Peyer's patch (tissue), 4 donors: ENCODE data around the gene REEP2. TPM values are rescaled to one million over a fixed set of nuclear protein-coding genes. Genes with fewer than 3 reads are reported as not detected.
"Not testable (repeated sequence)": the region's sequence is repeated elsewhere in the genome, so short reads cannot be mapped to it uniquely, and the experiment has no call there.

Experiments
- DNase-seq, 3 donors: peaks; one replicate each; pipeline ENCODE4 v3.0.0-alpha.2; 2017 to 2019
- H3K27ac ChIP-seq, 4 donors: fragments of 200-600 bp; sonication (generic); one replicate each; pipeline ENCODE4 v1.5.1; 2016 to 2019
- H3K27me3 ChIP-seq, 2 donors: fragments of 200-600 bp; sonication (generic); one replicate each; pipeline ENCODE4 v1.5.1; 2019
- H3K36me3 ChIP-seq, 3 donors: fragments of 200-600 bp; sonication (generic); one replicate each; pipeline ENCODE4 v1.5.1; 2016 to 2019
- H3K4me1 ChIP-seq, 4 donors: fragments of 200-600 bp; sonication (generic); one replicate each; pipeline ENCODE4 v1.5.1; 2016 to 2019
- H3K4me3 ChIP-seq, 4 donors: fragments of 200-600 bp; sonication (generic); 1 replicate in 3 of 4; 2 replicates in 1 of 4; pipeline ENCODE4 v1.5.1; 2016 to 2019; ENCODE audit warnings: mild to moderate bottlenecking in 1 of 4
- H3K9me3 ChIP-seq, 4 donors: fragments of 200-600 bp; sonication (generic); one replicate each; pipeline ENCODE4 v1.5.1; 2016 to 2019; ENCODE audit warnings: mild to moderate bottlenecking in 1 of 4
- CTCF ChIP-seq, 6 experiments: fragments of 450-650 bp in 4 of 6; fragments of 200-600 bp in 2 of 6; sonication (generic) in 1 of 6; IDR thresholded peaks; one replicate each; pipeline ENCODE4 v1.5.1; 2017 to 2019; ENCODE audit warnings: antibody characterized with exemption in 6 of 6, mild to moderate bottlenecking in 3 of 6, moderate library complexity in 1 of 6
- POLR2A ChIP-seq, 2 donors: fragments of 450-650 bp; IDR thresholded peaks; one replicate each; pipeline ENCODE4 v1.5.1; 2017; ENCODE audit warnings: antibody characterized with exemption in 2 of 2, mild to moderate bottlenecking in 2 of 2, moderate library complexity in 2 of 2
- total RNA-seq, 4 donors: library from RNA; depleted of rRNA; stranded (reverse); fragments of >200 nt; gene quantifications; one replicate each; pipeline ENCODE4 v1.1.0, GENCODE V29; 2016

Gene REEP2
- 10 to 100 TPM in 1 of 4 donors, 1 to 10 TPM in 3; 1.7 to 10.7 (median 2.1) TPM for total RNA-seq

- Histone ChIP-seq H3K27me3 (no peaks in the 10 kb centered on the region), H3K27ac (no peak within 1 kb of the TSS), H3K4me1 (peaks cover 0 to 7% (median 2%) of the 10 kb centered on the region in 4 donors), H3K36me3 (peaks cover 0 to 27% (median 0%) of the 10 kb centered on the region in 3 donors), H3K9me3 (no peaks in the 10 kb centered on the region), H3K4me3 (peak within 1 kb of the TSS; percentile 31 to 57 (median 48))
- peak in 2 of 3 donors; percentile 32 to 62 for DNase-seq
- TF ChIP-seq POLR2A (IDR thresholded peaks at IDR 0.05) (no peak), CTCF (IDR thresholded peaks at IDR 0.05) (no peak)
Observed at GRCh38 chr5:138438724-138439476, at the start of gene REEP2. Gene REEP2 (plus strand): TSS chr5:138439057. CDS start chr5:138439209, 152 bp downstream.

GRCh38 chr5:138389332-138389731 lies 49.5 kb upstream of the REEP2 start:
- Histone ChIP-seq H3K4me3 (no peak overlapping the region), H3K27ac (no peak overlapping the region), H3K27me3 (no peaks in the 10 kb centered on the region), H3K4me1 (no peaks in the 10 kb centered on the region), H3K36me3 (peaks cover 0 to 87% (median 0%) of the 10 kb centered on the region in 3 donors), H3K9me3 (no peaks in the 10 kb centered on the region)
- DNase-seq, result no peak
- TF ChIP-seq POLR2A (IDR thresholded peaks at IDR 0.05) (no peak), CTCF (IDR thresholded peaks at IDR 0.05) (no peak)

- H3K9me3 ChIP-seq, H3K27ac ChIP-seq, H3K4me1 ChIP-seq, H3K4me3 ChIP-seq, H3K27me3 ChIP-seq, DNase-seq: not testable (repeated sequence)
- peaks cover 0 to 87% (median 0%) of the 10 kb centered on the region in 3 donors for H3K36me3 ChIP-seq
Observed at GRCh38 chr5:138389911-138390310, 48.9 kb upstream of the REEP2 start.

- Histone ChIP-seq H3K4me1 (no peaks in the 10 kb centered on the region), H3K27ac (no peak overlapping the region), H3K4me3 (no peak overlapping the region), H3K36me3 (peaks cover 0 to 87% (median 0%) of the 10 kb centered on the region in 3 donors), H3K9me3 (no peaks in the 10 kb centered on the region), H3K27me3 (no peaks in the 10 kb centered on the region)
- no peak for TF ChIP-seq CTCF (IDR thresholded peaks at IDR 0.05)
- TF ChIP-seq POLR2A (IDR thresholded peaks at IDR 0.05), result no peak
- DNase-seq, result no peak
Observed at GRCh38 chr5:138391859-138392386, 46.9 kb upstream of the REEP2 start.

- Histone ChIP-seq H3K9me3 (no peaks in the 10 kb centered on the region), H3K27me3 (no peaks in the 10 kb centered on the region), H3K27ac (no peak overlapping the region), H3K4me3 (no peak overlapping the region), H3K4me1 (no peaks in the 10 kb centered on the region), H3K36me3 (peaks cover 0 to 84% (median 4%) of the 10 kb centered on the region in 3 donors)
- TF ChIP-seq CTCF (IDR thresholded peaks at IDR 0.05), result no peak
- TF ChIP-seq POLR2A (IDR thresholded peaks at IDR 0.05), result no peak
- no peak for DNase-seq
Observed at GRCh38 chr5:138402640-138403039, 36.2 kb upstream of the REEP2 start.

GRCh38 chr5:138408023-138408422 lies 30.8 kb upstream of the REEP2 start:
- Histone ChIP-seq H3K4me3 (no peak overlapping the region), H3K27me3 (no peaks in the 10 kb centered on the region), H3K4me1 (no peaks in the 10 kb centered on the region), H3K9me3 (no peaks in the 10 kb centered on the region), H3K27ac (no peak overlapping the region), H3K36me3 (peaks cover 0 to 47% (median 4%) of the 10 kb centered on the region in 3 donors)
- TF ChIP-seq POLR2A (IDR thresholded peaks at IDR 0.05) (no peak), CTCF (IDR thresholded peaks at IDR 0.05) (no peak)
- DNase-seq, result peak in 1 of 3 donors; percentile 50
